ENCODE data around the gene PBX1. TPM values are rescaled to one million over a fixed set of nuclear protein-coding genes. Genes with fewer than 3 reads are reported as not detected.

The PBX1 gene
- total and polyA plus RNA-seq, 4 donors = 7.8 to 112 (median 33.5) TPM

- no peak for DNase-seq
- Histone ChIP-seq H3K27ac (ENCODE audit: low read depth in 1 of 2, low read length in 1 of 2) (no peak overlapping the region), H3K9me3 (ENCODE audit: control insufficient read depth in 4 of 4, insufficient read depth in 3 of 4, low read length in 3 of 4) (no peaks in the 10 kb centered on the region), H3K4me3 (no peak overlapping the region), H3K4me1 (ENCODE audit: control insufficient read depth in 5 of 5, insufficient read depth in 5 of 5, low read length in 5 of 5) (peaks cover 0 to 20% (median 8%) of the 10 kb centered on the region in 5 donors), H3K27me3 (ENCODE audit: control insufficient read depth in 3 of 3, insufficient read depth in 3 of 3, low read length in 2 of 3) (no peaks in the 10 kb centered on the region), H3K9ac (ENCODE audit: insufficient read depth in 1 of 2, low read length in 2 of 2) (no peak overlapping the region), H3K36me3 (ENCODE audit: control insufficient read depth in 4 of 4, insufficient read depth in 4 of 4, low read length in 4 of 4) (peaks cover 0 to 7% (median 4%) of the 10 kb centered on the region in 4 donors)
- no peak for ATAC-seq (ENCODE audit: insufficient read depth, low FRiP score)
- 0 to 2% methylated on average over 1 of the region's 1 CpG for WGBS, 2 donors
- TF ChIP-seq CTCF (IDR thresholded peaks at IDR 0.05; ENCODE audit: control extremely low read depth, extremely low read depth) = no peak
These were observed 275.7 kb downstream of the PBX1 start for GRCh38 chr1:164834641-164835040.

GRCh38 chr1:164836614-164837018, 277.6 kb downstream of the PBX1 start:
- H3K4me1 ChIP-seq (ENCODE audit: control insufficient read depth in 5 of 5, insufficient read depth in 5 of 5, low read length in 5 of 5) = peaks cover under 1 to 20% (median 10%) of the 10 kb centered on the region in 5 donors
- ATAC-seq (ENCODE audit: insufficient read depth, low FRiP score) (no peak), DNase-seq (peak; percentile 64 to 77 (median 75))
- TF ChIP-seq CTCF (IDR thresholded peaks at IDR 0.05; ENCODE audit: control extremely low read depth, extremely low read depth) = no peak
- peaks cover 0 to 10% (median 8%) of the 10 kb centered on the region in 4 donors for H3K36me3 ChIP-seq (ENCODE audit: control insufficient read depth in 4 of 4, insufficient read depth in 4 of 4, low read length in 4 of 4)
- H3K9ac ChIP-seq (ENCODE audit: insufficient read depth in 1 of 2, low read length in 2 of 2) = peak overlapping the region in 1 of 2 donors; percentile 2
- WGBS, 2 donors = 81 to 83% methylated on average over 7 of the region's 7 CpGs
- H3K27ac ChIP-seq (ENCODE audit: low read depth in 1 of 2, low read length in 1 of 2) = peak overlapping the region in 1 of 2 donors; percentile 10
- no peak overlapping the region for H3K4me3 ChIP-seq
- no peaks in the 10 kb centered on the region for H3K27me3 ChIP-seq (ENCODE audit: control insufficient read depth in 3 of 3, insufficient read depth in 3 of 3, low read length in 2 of 3)
- H3K9me3 ChIP-seq (ENCODE audit: control insufficient read depth in 4 of 4, insufficient read depth in 3 of 4, low read length in 3 of 4) = no peaks in the 10 kb centered on the region

GRCh38 chr1:164838786-164839185, 279.8 kb downstream of the PBX1 start:
- H3K9me3 ChIP-seq (ENCODE audit: control insufficient read depth in 4 of 4, insufficient read depth in 3 of 4, low read length in 3 of 4) = no peaks in the 10 kb centered on the region
- DNase-seq (no peak), ATAC-seq (ENCODE audit: insufficient read depth, low FRiP score) (no peak)
- H3K9ac ChIP-seq (ENCODE audit: insufficient read depth in 1 of 2, low read length in 2 of 2) = no peak overlapping the region
- H3K4me3 ChIP-seq = no peak overlapping the region
- WGBS, 2 donors = 93 to 95% methylated on average over 3 of the region's 3 CpGs
- H3K27ac ChIP-seq (ENCODE audit: low read depth in 1 of 2, low read length in 1 of 2) = no peak overlapping the region
- H3K36me3 ChIP-seq (ENCODE audit: control insufficient read depth in 4 of 4, insufficient read depth in 4 of 4, low read length in 4 of 4) = peaks cover 0 to 10% (median 6%) of the 10 kb centered on the region in 4 donors
- H3K4me1 ChIP-seq (ENCODE audit: control insufficient read depth in 5 of 5, insufficient read depth in 5 of 5, low read length in 5 of 5) = peaks cover 8 to 20% (median 10%) of the 10 kb centered on the region in 5 donors
- TF ChIP-seq CTCF (IDR thresholded peaks at IDR 0.05; ENCODE audit: control extremely low read depth, extremely low read depth) = no peak
- no peaks in the 10 kb centered on the region for H3K27me3 ChIP-seq (ENCODE audit: control insufficient read depth in 3 of 3, insufficient read depth in 3 of 3, low read length in 2 of 3)

- Histone ChIP-seq H3K9ac (ENCODE audit: insufficient read depth in 1 of 2, low read length in 2 of 2) (no peak overlapping the region), H3K4me3 (no peak overlapping the region), H3K36me3 (ENCODE audit: control insufficient read depth in 4 of 4, insufficient read depth in 4 of 4, low read length in 4 of 4) (peaks cover 2 to 14% (median 7%) of the 10 kb centered on the region in 4 donors), H3K27me3 (ENCODE audit: control insufficient read depth in 3 of 3, insufficient read depth in 3 of 3, low read length in 2 of 3) (no peaks in the 10 kb centered on the region), H3K9me3 (ENCODE audit: control insufficient read depth in 4 of 4, insufficient read depth in 3 of 4, low read length in 3 of 4) (no peaks in the 10 kb centered on the region), H3K27ac (ENCODE audit: low read depth in 1 of 2, low read length in 1 of 2) (no peak overlapping the region), H3K4me1 (ENCODE audit: control insufficient read depth in 5 of 5, insufficient read depth in 5 of 5, low read length in 5 of 5) (peaks cover 8 to 18% (median 10%) of the 10 kb centered on the region in 5 donors)
- DNase-seq (no peak), ATAC-seq (ENCODE audit: insufficient read depth, low FRiP score) (no peak)
- TF ChIP-seq CTCF (IDR thresholded peaks at IDR 0.05; ENCODE audit: control extremely low read depth, extremely low read depth) = no peak
- WGBS, 2 donors = 90 to 92% methylated on average over 9 of the region's 9 CpGs
These were observed 282.0 kb downstream of the PBX1 start for GRCh38 chr1:164840936-164841335.

Measured in lung (tissue), 12 donors.